Prostate gland (tissue), 2 donors: ENCODE measurements around the gene MED15. TPM values are rescaled to one million over a fixed set of nuclear protein-coding genes. Genes with fewer than 3 reads are reported as not detected.
A peak's percentile ranks its signal among the peaks of the same experiment; 100 is the strongest.
"Not testable (repeated sequence)": the region's sequence is repeated elsewhere in the genome, so short reads cannot be mapped to it uniquely, and the experiment has no call there.

Source experiments
- DNase-seq: peaks from one replicate; pipeline ENCODE4 v3.0.0-alpha.2; 2019; ENCODE audit warnings: low spot score
- H3K27ac ChIP-seq, 2 donors: fragments of 200-600 bp; sonication (generic); 2 replicates each; pipeline ENCODE4 v1.5.1; 2017 to 2019
- H3K27me3 ChIP-seq: fragments of 200-600 bp; sonication (generic); replicated peaks from 2 replicates; pipeline ENCODE4 v1.5.1; 2019; ENCODE audit not compliant: insufficient read depth
- H3K36me3 ChIP-seq, 2 donors: fragments of 200-600 bp; sonication (generic); 1 replicate in 1 of 2; 2 replicates in 1 of 2; pipeline versions ENCODE4 v1.5.1 to v1.8.1; 2017 to 2019
- H3K4me1 ChIP-seq: fragments of 200-600 bp; sonication (generic); replicated peaks from 2 replicates; pipeline ENCODE4 v1.5.1; 2019
- H3K4me3 ChIP-seq, 2 donors: fragments of 200-600 bp; sonication (generic); 2 replicates each; pipeline ENCODE4 v1.5.1; 2017 to 2019
- H3K9me3 ChIP-seq: fragments of 200-600 bp; sonication (generic); 2 replicates; pipeline ENCODE4 v1.5.1; 2017
- POLR2A ChIP-seq: fragments of 450-650 bp; IDR thresholded peaks from one replicate; pipeline ENCODE4 v1.6.1; 2016; ENCODE audit warnings: antibody characterized with exemption, mild to moderate bottlenecking
- POLR2AphosphoS5 ChIP-seq: sonication (generic); formaldehyde crosslinking; IDR thresholded peaks from one replicate; pipeline ENCODE4 v1.6.1; 2017; ENCODE audit warnings: antibody characterized with exemption
- WGBS: methylation state at CpG from one replicate; pipeline ENCODE4 v1.1.5; 2018; 5-methylcytosine and 5-hydroxymethylcytosine counted together
- intact Hi-C: fragments of 100-400 bp; cut with DNase I; formaldehyde crosslinking; loops from one replicate; pipeline ENCODE4 v1.14.2; 2022
- total RNA-seq, 2 donors: library from RNA; depleted of rRNA; stranded (reverse); fragments of >200 nt; gene quantifications; one replicate each; pipeline ENCODE4 v1.1.0, GENCODE V29; 2016
- TF ChIP-seq, protein P1 (sequence below), 4 experiments: fragments of 200-600 bp in 2 of 4; fragments of 450-650 bp in 2 of 4; sonication (generic) in 2 of 4; IDR thresholded peaks; 1 replicate in 3 of 4; 2 replicates in 1 of 4; pipeline ENCODE4 v1.5.1; 2016 to 2019; ENCODE audit warnings: antibody characterized with exemption in 4 of 4, mild to moderate bottlenecking in 2 of 4, moderate library complexity in 2 of 4

MED15 gene
- total RNA-seq, 2 donors from 2014 or later = 43.2 to 87.1 TPM

- no peak for DNase-seq
- peak overlapping the region; percentile 65 to 92 for H3K4me3 ChIP-seq
- TF ChIP-seq POLR2A (no peak), POLR2AphosphoS5 (no peak)
- TF ChIP-seq, protein P1, sequence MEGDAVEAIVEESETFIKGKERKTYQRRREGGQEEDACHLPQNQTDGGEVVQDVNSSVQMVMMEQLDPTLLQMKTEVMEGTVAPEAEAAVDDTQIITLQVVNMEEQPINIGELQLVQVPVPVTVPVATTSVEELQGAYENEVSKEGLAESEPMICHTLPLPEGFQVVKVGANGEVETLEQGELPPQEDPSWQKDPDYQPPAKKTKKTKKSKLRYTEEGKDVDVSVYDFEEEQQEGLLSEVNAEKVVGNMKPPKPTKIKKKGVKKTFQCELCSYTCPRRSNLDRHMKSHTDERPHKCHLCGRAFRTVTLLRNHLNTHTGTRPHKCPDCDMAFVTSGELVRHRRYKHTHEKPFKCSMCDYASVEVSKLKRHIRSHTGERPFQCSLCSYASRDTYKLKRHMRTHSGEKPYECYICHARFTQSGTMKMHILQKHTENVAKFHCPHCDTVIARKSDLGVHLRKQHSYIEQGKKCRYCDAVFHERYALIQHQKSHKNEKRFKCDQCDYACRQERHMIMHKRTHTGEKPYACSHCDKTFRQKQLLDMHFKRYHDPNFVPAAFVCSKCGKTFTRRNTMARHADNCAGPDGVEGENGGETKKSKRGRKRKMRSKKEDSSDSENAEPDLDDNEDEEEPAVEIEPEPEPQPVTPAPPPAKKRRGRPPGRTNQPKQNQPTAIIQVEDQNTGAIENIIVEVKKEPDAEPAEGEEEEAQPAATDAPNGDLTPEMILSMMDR (IDR thresholded peaks at IDR 0.05) = no peak
- H3K36me3 ChIP-seq = no peaks in the 10 kb centered on the region
- no peaks in the 10 kb centered on the region for H3K9me3 ChIP-seq
- 68% methylated on average over 13 of the region's 13 CpGs for WGBS
- peaks cover 15% of the 10 kb centered on the region for H3K4me1 ChIP-seq
- H3K27me3 ChIP-seq = no peaks in the 10 kb centered on the region
- intact Hi-C loops = loop anchor here (5.0 kb wide), 1 partner anchor 46 kb away; no protein-coding TSS in a partner anchor
- H3K27ac ChIP-seq = peak overlapping the region; percentile 93 to 94
Observed at GRCh38 chr22:20506543-20507252, 712 bp upstream of the MED15 start.

DNA sequence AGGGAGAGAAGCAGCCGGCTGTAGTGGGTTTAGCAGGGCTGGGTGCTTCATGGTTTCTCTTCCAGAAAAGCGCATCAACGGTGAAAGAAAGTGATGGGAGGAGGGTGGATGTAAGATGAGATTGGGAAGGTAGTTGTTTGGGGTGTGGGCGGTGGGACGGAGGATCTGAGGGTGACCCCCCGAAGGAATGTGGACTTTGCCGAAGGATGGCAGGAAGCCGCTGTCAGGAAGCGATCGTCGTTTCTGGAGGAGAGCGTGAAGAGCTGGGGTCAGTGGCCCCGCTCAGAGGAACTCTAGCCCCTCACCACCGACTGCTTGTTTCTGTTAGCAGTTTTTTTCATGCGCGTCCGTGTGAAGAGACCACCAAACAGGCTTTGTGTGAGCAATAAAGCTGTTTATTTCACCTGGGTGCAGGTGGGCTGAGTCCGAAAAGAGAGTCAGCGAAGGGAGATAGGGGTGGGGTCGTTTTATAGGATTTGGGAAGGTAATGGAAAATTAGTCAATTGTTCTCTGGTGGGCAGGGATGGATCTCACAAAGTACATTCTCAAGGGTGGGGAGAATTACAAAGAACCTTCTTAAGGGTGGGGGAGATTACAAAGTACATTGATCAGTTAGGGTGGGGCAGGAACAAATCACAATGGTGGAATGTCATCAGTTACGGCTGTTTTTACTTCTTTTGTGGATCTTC, 801 bp downstream of the MED15 start:
- intact Hi-C loops = loop anchor here (5.0 kb wide), 1 partner anchor 44 kb away; no protein-coding TSS in a partner anchor

GRCh38 chr22:20508815-20509271, 1.4 kb downstream of the MED15 start:
- H3K4me1 ChIP-seq = peaks cover 15% of the 10 kb centered on the region
- DNase-seq = no peak
- H3K9me3 ChIP-seq = no peaks in the 10 kb centered on the region
- no peaks in the 10 kb centered on the region for H3K27me3 ChIP-seq
- H3K27ac ChIP-seq = peak overlapping the region; percentile 93 to 94
- TF ChIP-seq POLR2AphosphoS5 (no peak), POLR2A (no peak)
- TF ChIP-seq, protein P1 (IDR thresholded peaks at IDR 0.05) = no peak
- no peaks in the 10 kb centered on the region for H3K36me3 ChIP-seq
- H3K4me3 ChIP-seq = peak overlapping the region; percentile 65 to 92
- WGBS = 16% methylated on average over 10 of the region's 10 CpGs
- intact Hi-C loops = loop anchor here (5.0 kb wide), 1 partner anchor 43 kb away; no protein-coding TSS in a partner anchor

More for the DNA sequence above, 801 bp downstream of the MED15 start:
- not testable (repeated sequence) for H3K9me3 ChIP-seq, DNase-seq, H3K27me3 ChIP-seq, H3K36me3 ChIP-seq
- Histone ChIP-seq H3K27ac (peak overlapping the region; percentile 93 to 94), H3K4me3 (peak overlapping the region; percentile 65 to 92), H3K4me1 (peaks cover 15% of the 10 kb centered on the region)
- TF ChIP-seq POLR2A = peak; percentile 3
- WGBS = 2% methylated on average over 21 of the region's 21 CpGs

DNA sequence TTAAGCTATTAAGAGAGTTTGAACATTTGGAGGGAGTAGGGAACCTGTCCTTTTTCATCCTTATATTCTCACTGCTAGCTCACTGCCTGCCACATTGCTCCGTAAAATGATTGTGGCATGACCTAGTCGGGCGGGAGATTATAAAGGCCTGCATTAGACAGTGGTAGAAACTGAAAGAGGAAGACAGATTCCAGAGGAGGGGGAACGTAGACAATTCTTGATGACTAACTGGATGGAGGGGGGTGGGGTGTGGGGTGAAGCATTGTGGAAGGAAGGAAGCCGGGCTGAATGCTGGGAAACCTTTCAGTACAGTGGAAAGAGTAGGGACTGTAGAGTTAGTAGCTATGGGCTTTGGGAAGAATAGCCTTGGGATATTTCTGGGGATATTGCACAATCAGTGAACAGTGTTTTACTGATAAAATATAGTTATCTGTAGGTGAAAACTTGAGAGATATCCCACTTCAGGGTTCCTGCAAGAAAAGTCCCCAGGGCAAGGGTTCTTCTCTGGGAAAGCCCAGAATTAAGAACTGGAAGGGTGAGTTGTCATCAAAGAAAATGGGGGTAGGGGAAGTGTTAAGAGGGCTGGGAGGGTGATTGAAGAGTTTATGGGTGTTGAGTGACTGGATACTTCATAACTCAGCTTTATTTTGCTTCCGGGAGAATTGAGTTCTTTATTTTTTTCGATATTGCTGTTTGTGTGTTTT, 2.1 kb downstream of the MED15 start:
- Histone ChIP-seq H3K27ac (peak overlapping the region; percentile 93 to 94), H3K36me3 (no peaks in the 10 kb centered on the region), H3K4me1 (peaks cover 15% of the 10 kb centered on the region), H3K4me3 (peak overlapping the region in 1 of 2 donors; percentile 92), H3K9me3 (no peaks in the 10 kb centered on the region), H3K27me3 (no peaks in the 10 kb centered on the region)
- 16% methylated on average over 7 of the region's 7 CpGs for WGBS
- intact Hi-C loops = loop anchor here (5.0 kb wide), 1 partner anchor 43 kb away; no protein-coding TSS in a partner anchor
- DNase-seq = peak; percentile 67
- peak; percentile 54 for TF ChIP-seq POLR2AphosphoS5
- TF ChIP-seq, protein P1 (IDR thresholded peaks at IDR 0.05) = no peak
